H1 (cell line): ENCODE measurements around the gene FAM9B.

Experiments used
- CEBPB ChIP-seq: IDR thresholded peaks from 2 replicates; pipeline ENCODE4 v1.6.1; 2012; ENCODE audit warnings: low read depth, low read length
- CREB1 ChIP-seq: IDR thresholded peaks from 2 replicates; pipeline ENCODE4 v1.6.1; 2012; ENCODE audit warnings: inconsistent platforms
- EP300 ChIP-seq, 2 experiments: IDR thresholded peaks; 1 replicate in 1 of 2; 2 replicates in 1 of 2; pipeline ENCODE4 v1.6.1; 2011 to 2012; ENCODE audit warnings: low read depth in 2 of 2, low read length in 2 of 2, mild to moderate bottlenecking in 2 of 2, borderline replicate concordance in 1 of 2, inconsistent platforms in 1 of 2, moderate library complexity in 1 of 2
- GTF2F1 ChIP-seq: IDR thresholded peaks from 2 replicates; pipeline ENCODE4 v1.6.1; 2012; ENCODE audit warnings: low read depth, low read length, improper control_type of control experiment, borderline replicate concordance
- KDM5A ChIP-seq: fragments of 200-600 bp; IDR thresholded peaks from 2 replicates; pipeline ENCODE4 v1.7.1; 2012; ENCODE audit warnings: mild to moderate bottlenecking, low read length, inconsistent platforms, mixed read lengths
- POLR2A ChIP-seq, 2 experiments: IDR thresholded peaks; 1 replicate in 1 of 2; 2 replicates in 1 of 2; pipeline ENCODE4 v1.6.1; 2011; ENCODE audit warnings: low read depth in 2 of 2, low read length in 2 of 2, mild to moderate bottlenecking in 2 of 2; ENCODE audit errors: control extremely low read depth in 1 of 2
- SP1 ChIP-seq: IDR thresholded peaks from 2 replicates; pipeline ENCODE4 v1.6.1; 2011; ENCODE audit warnings: low read depth, low read length
- TF ChIP-seq, protein P1 (sequence below), 3 experiments: IDR thresholded peaks; 1 replicate in 2 of 3; 2 replicates in 1 of 3; pipeline versions ENCODE4 v1.5.1 to v1.6.1; 2011; ENCODE audit warnings: low read length in 3 of 3, mild to moderate bottlenecking in 3 of 3, inconsistent platforms in 2 of 3, low read depth in 1 of 3, moderate library complexity in 1 of 3; ENCODE audit not compliant: insufficient read depth in 1 of 3; ENCODE audit errors: control extremely low read depth in 1 of 3

DNA sequence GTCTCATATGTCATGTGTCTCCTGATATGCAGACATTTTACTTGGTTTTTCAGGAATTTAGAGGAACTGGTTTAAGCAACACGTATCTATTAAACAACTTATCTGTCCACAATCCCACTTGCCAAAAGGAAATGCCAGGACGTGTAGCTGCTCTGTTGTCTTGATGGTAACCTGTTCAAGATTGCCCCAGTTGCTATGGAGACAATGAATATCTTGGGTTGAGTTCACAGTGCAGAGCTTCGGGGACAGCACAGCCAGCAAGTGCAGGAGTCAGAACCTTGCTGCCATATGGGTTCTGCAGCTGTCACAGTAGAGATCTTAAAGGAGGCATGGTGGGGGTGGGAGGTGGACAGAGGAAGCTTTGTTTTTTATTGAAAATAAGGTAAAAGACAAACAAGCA is 28.7 kb upstream of the FAM9B start:
- TF ChIP-seq POLR2A (IDR thresholded peaks at IDR 0.05; ENCODE audit: control extremely low read depth in 1 of 2, low read depth in 2 of 2, low read length in 2 of 2) (no peak), CREB1 (no peak), GTF2F1 (no peak), CEBPB (no peak), SP1 (no peak), EP300 (IDR thresholded peaks at IDR 0.05; ENCODE audit: borderline replicate concordance in 1 of 2, low read depth in 2 of 2, low read length in 2 of 2) (no peak), KDM5A (no peak)
- TF ChIP-seq, protein P1, sequence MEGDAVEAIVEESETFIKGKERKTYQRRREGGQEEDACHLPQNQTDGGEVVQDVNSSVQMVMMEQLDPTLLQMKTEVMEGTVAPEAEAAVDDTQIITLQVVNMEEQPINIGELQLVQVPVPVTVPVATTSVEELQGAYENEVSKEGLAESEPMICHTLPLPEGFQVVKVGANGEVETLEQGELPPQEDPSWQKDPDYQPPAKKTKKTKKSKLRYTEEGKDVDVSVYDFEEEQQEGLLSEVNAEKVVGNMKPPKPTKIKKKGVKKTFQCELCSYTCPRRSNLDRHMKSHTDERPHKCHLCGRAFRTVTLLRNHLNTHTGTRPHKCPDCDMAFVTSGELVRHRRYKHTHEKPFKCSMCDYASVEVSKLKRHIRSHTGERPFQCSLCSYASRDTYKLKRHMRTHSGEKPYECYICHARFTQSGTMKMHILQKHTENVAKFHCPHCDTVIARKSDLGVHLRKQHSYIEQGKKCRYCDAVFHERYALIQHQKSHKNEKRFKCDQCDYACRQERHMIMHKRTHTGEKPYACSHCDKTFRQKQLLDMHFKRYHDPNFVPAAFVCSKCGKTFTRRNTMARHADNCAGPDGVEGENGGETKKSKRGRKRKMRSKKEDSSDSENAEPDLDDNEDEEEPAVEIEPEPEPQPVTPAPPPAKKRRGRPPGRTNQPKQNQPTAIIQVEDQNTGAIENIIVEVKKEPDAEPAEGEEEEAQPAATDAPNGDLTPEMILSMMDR (IDR thresholded peaks at IDR 0.05; ENCODE audit: control extremely low read depth in 1 of 3, insufficient read depth in 1 of 3, low read depth in 1 of 3, low read length in 3 of 3), result no peak
